SU-DHL-6 (cell line): Measurements from ENCODE around the gene NIM1K.

Experiments used
- H2AFZ ChIP-seq: fragments of 200-600 bp; sonication (generic); 2 replicates; pipeline ENCODE4 v1.6.1; 2014; ENCODE audit warnings: low read depth, mild to moderate bottlenecking, moderate library complexity, mixed read lengths, antibody characterized with exemption, low read length; ENCODE audit not compliant: severe bottlenecking
- H3F3A ChIP-seq: fragments of 200-600 bp; shearing (Covaris generic); 2 replicates; pipeline ENCODE4 v1.6.0; 2016; ENCODE audit warnings: antibody characterized with exemption, mild to moderate bottlenecking; ENCODE audit not compliant: insufficient read depth
- H3K27ac ChIP-seq: fragments of 200-600 bp; sonication (generic); 2 replicates; pipeline ENCODE4 v1.5.1; 2016; ENCODE audit warnings: low read depth, mild to moderate bottlenecking, low read length, moderate library complexity, mixed read lengths
- H3K27me3 ChIP-seq: fragments of 200-600 bp; sonication (generic), shearing (Covaris generic); 2 replicates; pipeline ENCODE4 v1.6.0; 2014; ENCODE audit warnings: mild to moderate bottlenecking, low read length
- H3K36me3 ChIP-seq: fragments of 200-600 bp; sonication (generic); 2 replicates; pipeline ENCODE4 v1.6.1; 2014; ENCODE audit warnings: mild to moderate bottlenecking, low read length, mixed read lengths
- H3K4me2 ChIP-seq: fragments of 300-600, 200-600 bp; shearing (Covaris generic), sonication (generic); 2 replicates; pipeline ENCODE4 v1.6.0; 2014; ENCODE audit warnings: low read length, low read depth, mild to moderate bottlenecking; ENCODE audit not compliant: poor library complexity, severe bottlenecking
- H3K4me3 ChIP-seq: fragments of 200-600 bp; sonication (generic); 2 replicates; pipeline ENCODE4 v1.5.1; 2014; ENCODE audit warnings: antibody characterized with exemption, low read length, mild to moderate bottlenecking, mixed read lengths; ENCODE audit not compliant: insufficient read depth, poor library complexity, severe bottlenecking
- H3K79me2 ChIP-seq: fragments of 200-600 bp; sonication (generic); 2 replicates; pipeline ENCODE4 v1.6.1; 2014; ENCODE audit warnings: mild to moderate bottlenecking, low read length, moderate library complexity; ENCODE audit not compliant: insufficient read depth
- H3K9ac ChIP-seq: fragments of 200-600 bp; sonication (generic); 2 replicates; pipeline ENCODE4 v1.7.0; 2014; ENCODE audit warnings: mild to moderate bottlenecking, low read length
- H3K9me2 ChIP-seq: fragments of 200-600 bp; sonication (generic); replicated peaks from 2 replicates; pipeline ENCODE4 v1.6.1; 2014; ENCODE audit warnings: low read length; ENCODE audit not compliant: insufficient read depth
- H3K9me3 ChIP-seq: fragments of 200-600 bp; sonication (generic); 2 replicates; pipeline ENCODE4 v1.6.1; 2014; ENCODE audit warnings: low read length, mixed read lengths; ENCODE audit not compliant: insufficient read depth
- H4K20me1 ChIP-seq: fragments of 200-600 bp; sonication (generic); 2 replicates; pipeline ENCODE4 v1.6.1; 2014; ENCODE audit warnings: low read depth, mild to moderate bottlenecking, antibody characterized with exemption, low read length, moderate library complexity, mixed read lengths
- EZH2phosphoT487 ChIP-seq: fragments of 200-600 bp; sonication (generic), shearing (Covaris generic); conservative IDR thresholded peaks from 2 replicates; pipeline ENCODE4 v1.6.1; 2018; ENCODE audit warnings: mild to moderate bottlenecking, antibody characterized with exemption, low read length, moderate library complexity, mixed read lengths
- TF ChIP-seq, protein P1 (sequence below): fragments of 200-600 bp; sonication (generic); IDR thresholded peaks from one replicate; pipeline ENCODE4 v1.5.1; 2017; ENCODE audit warnings: antibody characterized with exemption, mild to moderate bottlenecking, low read length, moderate library complexity; ENCODE audit not compliant: insufficient read depth, poor library complexity, severe bottlenecking

NIM1K gene

GRCh38 chr5:43207601-43208000, 15.6 kb downstream of the NIM1K start:
- TF ChIP-seq EZH2phosphoT487, result no peak
- TF ChIP-seq, protein P1, sequence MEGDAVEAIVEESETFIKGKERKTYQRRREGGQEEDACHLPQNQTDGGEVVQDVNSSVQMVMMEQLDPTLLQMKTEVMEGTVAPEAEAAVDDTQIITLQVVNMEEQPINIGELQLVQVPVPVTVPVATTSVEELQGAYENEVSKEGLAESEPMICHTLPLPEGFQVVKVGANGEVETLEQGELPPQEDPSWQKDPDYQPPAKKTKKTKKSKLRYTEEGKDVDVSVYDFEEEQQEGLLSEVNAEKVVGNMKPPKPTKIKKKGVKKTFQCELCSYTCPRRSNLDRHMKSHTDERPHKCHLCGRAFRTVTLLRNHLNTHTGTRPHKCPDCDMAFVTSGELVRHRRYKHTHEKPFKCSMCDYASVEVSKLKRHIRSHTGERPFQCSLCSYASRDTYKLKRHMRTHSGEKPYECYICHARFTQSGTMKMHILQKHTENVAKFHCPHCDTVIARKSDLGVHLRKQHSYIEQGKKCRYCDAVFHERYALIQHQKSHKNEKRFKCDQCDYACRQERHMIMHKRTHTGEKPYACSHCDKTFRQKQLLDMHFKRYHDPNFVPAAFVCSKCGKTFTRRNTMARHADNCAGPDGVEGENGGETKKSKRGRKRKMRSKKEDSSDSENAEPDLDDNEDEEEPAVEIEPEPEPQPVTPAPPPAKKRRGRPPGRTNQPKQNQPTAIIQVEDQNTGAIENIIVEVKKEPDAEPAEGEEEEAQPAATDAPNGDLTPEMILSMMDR, result no peak
- Histone ChIP-seq H3K36me3 (no peaks in the 10 kb centered on the region), H3K9me3 (no peaks in the 10 kb centered on the region), H2AFZ (no peak overlapping the region), H3K4me2 (no peak overlapping the region), H3K27me3 (no peaks in the 10 kb centered on the region), H3K9me2 (no peaks in the 10 kb centered on the region), H4K20me1 (no peaks in the 10 kb centered on the region), H3K27ac (no peak overlapping the region), H3K79me2 (no peaks in the 10 kb centered on the region), H3K4me3 (no peak overlapping the region), H3F3A (no peaks in the 10 kb centered on the region), H3K9ac (no peak overlapping the region)

- Histone ChIP-seq H3K36me3 (no peaks in the 10 kb centered on the region), H4K20me1 (no peaks in the 10 kb centered on the region), H3K79me2 (no peaks in the 10 kb centered on the region), H2AFZ (no peak overlapping the region), H3K9me3 (no peaks in the 10 kb centered on the region), H3F3A (no peaks in the 10 kb centered on the region), H3K27ac (no peak overlapping the region), H3K4me3 (no peak overlapping the region), H3K27me3 (no peaks in the 10 kb centered on the region), H3K9ac (no peak overlapping the region), H3K9me2 (no peaks in the 10 kb centered on the region), H3K4me2 (no peak overlapping the region)
- no peak for TF ChIP-seq EZH2phosphoT487
- TF ChIP-seq, protein P1, result no peak
Measured at GRCh38 chr5:43208658-43209057, 16.6 kb downstream of the NIM1K start.

DNA sequence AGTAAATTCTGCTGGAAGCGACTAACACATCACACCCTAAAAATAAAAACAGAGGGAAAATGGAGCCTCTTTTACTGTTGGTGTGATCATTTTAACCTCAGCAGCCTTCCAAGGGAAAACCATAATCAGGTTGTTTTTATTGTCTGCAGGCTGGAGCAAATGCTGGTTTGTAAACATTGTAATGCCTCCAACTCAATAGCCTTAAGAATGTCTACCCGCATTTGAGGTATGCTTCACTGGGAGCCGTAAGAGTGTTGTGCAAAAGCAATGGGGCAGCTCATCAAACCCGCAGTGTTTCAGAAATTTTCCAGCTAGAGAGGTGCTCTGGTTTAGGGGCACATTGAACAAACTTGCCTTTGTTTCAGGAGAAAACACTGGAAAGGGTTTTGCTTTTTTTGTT, 17.0 kb downstream of the NIM1K start:
- Histone ChIP-seq H3K9me3 (no peaks in the 10 kb centered on the region), H3K9me2 (no peaks in the 10 kb centered on the region), H2AFZ (no peak overlapping the region), H3K4me3 (no peak overlapping the region), H4K20me1 (no peaks in the 10 kb centered on the region), H3F3A (no peaks in the 10 kb centered on the region), H3K79me2 (no peaks in the 10 kb centered on the region), H3K9ac (no peak overlapping the region), H3K27me3 (no peaks in the 10 kb centered on the region), H3K36me3 (no peaks in the 10 kb centered on the region), H3K4me2 (no peak overlapping the region), H3K27ac (no peak overlapping the region)
- TF ChIP-seq, protein P1, result no peak
- no peak for TF ChIP-seq EZH2phosphoT487

DNA sequence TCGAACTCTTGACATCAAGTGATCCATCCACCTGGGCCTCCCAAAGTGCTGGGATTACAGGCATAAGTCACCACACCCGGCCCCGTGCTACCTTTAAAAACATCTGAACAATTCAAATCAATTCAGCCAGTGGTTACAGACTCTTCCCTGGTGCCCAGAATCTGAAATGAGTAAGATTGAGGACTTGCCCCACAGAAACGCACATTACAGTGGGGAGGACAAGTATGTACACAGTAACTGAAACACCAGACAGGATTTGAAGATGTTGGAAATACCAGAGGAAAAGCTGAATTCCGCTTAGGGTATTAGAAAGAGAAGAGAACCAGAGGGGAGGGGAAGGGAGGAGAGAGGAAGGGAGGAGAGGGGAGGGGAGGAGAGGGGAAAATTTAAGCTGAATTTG, 17.8 kb downstream of the NIM1K start:
- H3K27ac ChIP-seq, result no peak overlapping the region
- H3K4me3 ChIP-seq, result no peak overlapping the region
- H3K36me3 ChIP-seq, result no peaks in the 10 kb centered on the region
- no peak overlapping the region for H3K4me2 ChIP-seq
- no peaks in the 10 kb centered on the region for H3K9me2 ChIP-seq
- H3F3A ChIP-seq, result no peaks in the 10 kb centered on the region
- TF ChIP-seq EZH2phosphoT487, result no peak
- TF ChIP-seq, protein P1, result no peak
- no peaks in the 10 kb centered on the region for H3K9me3 ChIP-seq
- no peak overlapping the region for H3K9ac ChIP-seq
- H3K79me2 ChIP-seq, result no peaks in the 10 kb centered on the region
- no peak overlapping the region for H2AFZ ChIP-seq
- no peaks in the 10 kb centered on the region for H4K20me1 ChIP-seq
- H3K27me3 ChIP-seq, result no peaks in the 10 kb centered on the region
